Upper lobe of left lung (tissue), 6 donors: ENCODE data around the gene TMEM138. TPM values are rescaled to one million over a fixed set of nuclear protein-coding genes. Genes with fewer than 3 reads are reported as not detected.

ENCODE experiments used
- ATAC-seq, 2 donors: fragments of 200-7000 bp; cut with Tn5 transposase; one replicate each; pipeline ENCODE4 v1.9.1; 2022; ENCODE audit warnings: mild to moderate bottlenecking in 2 of 2, moderate library complexity in 2 of 2; ENCODE audit not compliant: low FRiP score in 2 of 2
- DNase-seq, 2 donors: peaks; one replicate each; pipeline ENCODE4 v3.0.0-alpha.2; 2019 to 2020
- H3K27ac ChIP-seq, 4 donors: fragments of 200-600 bp; sonication (generic); one replicate each; pipeline ENCODE4 v1.5.1; 2016 to 2019
- H3K27me3 ChIP-seq, 4 donors: fragments of 200-600 bp; sonication (generic); one replicate each; pipeline ENCODE4 v1.5.1; 2017 to 2019
- H3K36me3 ChIP-seq, 4 donors: fragments of 200-600 bp; sonication (generic); one replicate each; pipeline ENCODE4 v1.5.1; 2016 to 2019
- H3K4me1 ChIP-seq, 4 donors: fragments of 200-600 bp; sonication (generic); one replicate each; pipeline ENCODE4 v1.5.1; 2018 to 2019
- H3K4me3 ChIP-seq, 4 donors: fragments of 200-600 bp; sonication (generic); one replicate each; pipeline ENCODE4 v1.5.1; 2017 to 2019; ENCODE audit warnings: mild to moderate bottlenecking in 2 of 4, moderate library complexity in 1 of 4
- H3K9me3 ChIP-seq, 4 donors: fragments of 200-600 bp; sonication (generic); one replicate each; pipeline ENCODE4 v1.5.1; 2018 to 2019
- CTCF ChIP-seq, 6 experiments: fragments of 450-650 bp in 4 of 6; fragments of 200-600 bp in 2 of 6; sonication (generic) in 2 of 6; IDR thresholded peaks; one replicate each; pipeline ENCODE4 v1.5.1; 2016 to 2019; ENCODE audit warnings: antibody characterized with exemption in 6 of 6
- EP300 ChIP-seq, 4 donors: sonication (generic); formaldehyde crosslinking; IDR thresholded peaks; one replicate each; pipeline ENCODE4 v1.5.1; 2017; ENCODE audit warnings: antibody characterized with exemption in 4 of 4, control low read depth in 2 of 4
- POLR2A ChIP-seq, 4 donors: fragments of 450-650 bp; IDR thresholded peaks; one replicate each; pipeline ENCODE4 v1.5.1; 2016 to 2017; ENCODE audit warnings: antibody characterized with exemption in 4 of 4, mild to moderate bottlenecking in 2 of 4
- POLR2AphosphoS5 ChIP-seq, 2 donors: sonication (generic); formaldehyde crosslinking; IDR thresholded peaks; one replicate each; pipeline ENCODE4 v1.5.1; 2017; ENCODE audit warnings: antibody characterized with exemption in 2 of 2
- WGBS, 2 donors: methylation state at CpG; one replicate each; pipeline ENCODE4 v1.1.5; 2017 to 2018; 5-methylcytosine and 5-hydroxymethylcytosine counted together
- total RNA-seq, 6 donors: library from RNA; depleted of rRNA in 4 of 6; stranded (reverse); fragments of >200 nt in 4 of 6; gene quantifications; one replicate each; pipeline versions ENCODE4 v1.1.0 to v1.2.1, GENCODE V29; 2016 to 2021
- donor health status: DM: no; HTN: no; CAD: no; lungs with moderate emphysema.
- donor health status: DM: no; HTN: yes; CAD: no; lungs with severe emphysema.

TMEM138 gene
- total RNA-seq, 6 donors from 2014 or later = 23.5 to 95.3 (median 34.5) TPM

DNA sequence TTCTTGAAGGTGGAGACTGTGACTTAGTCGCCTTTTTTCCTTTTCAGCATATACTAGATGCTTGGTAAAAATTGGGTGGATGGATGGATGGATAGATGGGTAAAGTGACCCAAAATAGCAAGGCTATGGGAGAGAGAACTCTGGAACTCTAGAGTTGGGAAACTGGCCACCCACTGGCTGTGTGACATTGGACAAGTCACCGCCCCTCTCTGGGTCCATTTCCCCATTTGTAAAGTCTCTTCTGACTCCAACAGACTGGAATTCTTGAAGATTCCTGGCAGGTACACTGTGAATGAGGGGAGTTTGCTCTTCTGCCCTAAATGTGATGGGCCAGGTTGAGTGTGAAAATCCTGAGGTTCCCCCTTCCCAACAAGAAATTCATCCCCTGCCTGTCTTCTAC is 21.2 kb upstream of the TMEM138 start:
- DNase-seq (no peak), ATAC-seq (no peak)
- no peak for TF ChIP-seq POLR2AphosphoS5 (IDR thresholded peaks at IDR 0.05)
- TF ChIP-seq POLR2A (IDR thresholded peaks at IDR 0.05) = no peak
- no peak for TF ChIP-seq EP300 (IDR thresholded peaks at IDR 0.05)
- TF ChIP-seq CTCF (IDR thresholded peaks at IDR 0.05) = no peak
- Histone ChIP-seq H3K27me3 (no peaks in the 10 kb centered on the region), H3K9me3 (no peaks in the 10 kb centered on the region), H3K27ac (no peak overlapping the region), H3K4me1 (peaks cover 4 to 7% (median 5%) of the 10 kb centered on the region in 4 donors), H3K36me3 (peaks cover 0 to 30% (median 16%) of the 10 kb centered on the region in 4 donors), H3K4me3 (no peak overlapping the region)
- 98 to 100% methylated on average over 2 of the region's 2 CpGs for WGBS, 2 donors

GRCh38 chr11:61341706-61342105 is 20.5 kb upstream of the TMEM138 start:
- H3K27ac ChIP-seq = no peak overlapping the region
- no peak for DNase-seq

GRCh38 chr11:61342207-61342803 is 19.9 kb upstream of the TMEM138 start:
- Histone ChIP-seq H3K27ac (no peak overlapping the region), H3K4me3 (no peak overlapping the region), H3K27me3 (no peaks in the 10 kb centered on the region), H3K36me3 (peaks cover 0 to 35% (median 22%) of the 10 kb centered on the region in 4 donors), H3K9me3 (no peaks in the 10 kb centered on the region), H3K4me1 (no peaks in the 10 kb centered on the region)
- WGBS, 2 donors = 74 to 93% methylated on average over 16 to 20 of the region's 20 CpGs
- TF ChIP-seq EP300 (IDR thresholded peaks at IDR 0.05) = no peak
- TF ChIP-seq POLR2AphosphoS5 (IDR thresholded peaks at IDR 0.05) = peak in 1 of 2 donors; percentile 26
- DNase-seq (peak in 1 of 2 donors; percentile 44), ATAC-seq (no peak)

More at GRCh38 chr11:61341706-61342105, 20.5 kb upstream of the TMEM138 start:
- TF ChIP-seq POLR2AphosphoS5 (IDR thresholded peaks at IDR 0.05) (no peak), CTCF (IDR thresholded peaks at IDR 0.05) (no peak), POLR2A (IDR thresholded peaks at IDR 0.05) (no peak), EP300 (IDR thresholded peaks at IDR 0.05) (no peak)
- WGBS, 2 donors = 95 to 98% methylated on average over 4 of the region's 4 CpGs
- Histone ChIP-seq H3K9me3 (no peaks in the 10 kb centered on the region), H3K4me1 (peaks cover 0 to under 1% (median 0%) of the 10 kb centered on the region in 4 donors), H3K36me3 (peaks cover 0 to 34% (median 21%) of the 10 kb centered on the region in 4 donors), H3K27me3 (no peaks in the 10 kb centered on the region), H3K4me3 (no peak overlapping the region)
- no peak for ATAC-seq

DNA sequence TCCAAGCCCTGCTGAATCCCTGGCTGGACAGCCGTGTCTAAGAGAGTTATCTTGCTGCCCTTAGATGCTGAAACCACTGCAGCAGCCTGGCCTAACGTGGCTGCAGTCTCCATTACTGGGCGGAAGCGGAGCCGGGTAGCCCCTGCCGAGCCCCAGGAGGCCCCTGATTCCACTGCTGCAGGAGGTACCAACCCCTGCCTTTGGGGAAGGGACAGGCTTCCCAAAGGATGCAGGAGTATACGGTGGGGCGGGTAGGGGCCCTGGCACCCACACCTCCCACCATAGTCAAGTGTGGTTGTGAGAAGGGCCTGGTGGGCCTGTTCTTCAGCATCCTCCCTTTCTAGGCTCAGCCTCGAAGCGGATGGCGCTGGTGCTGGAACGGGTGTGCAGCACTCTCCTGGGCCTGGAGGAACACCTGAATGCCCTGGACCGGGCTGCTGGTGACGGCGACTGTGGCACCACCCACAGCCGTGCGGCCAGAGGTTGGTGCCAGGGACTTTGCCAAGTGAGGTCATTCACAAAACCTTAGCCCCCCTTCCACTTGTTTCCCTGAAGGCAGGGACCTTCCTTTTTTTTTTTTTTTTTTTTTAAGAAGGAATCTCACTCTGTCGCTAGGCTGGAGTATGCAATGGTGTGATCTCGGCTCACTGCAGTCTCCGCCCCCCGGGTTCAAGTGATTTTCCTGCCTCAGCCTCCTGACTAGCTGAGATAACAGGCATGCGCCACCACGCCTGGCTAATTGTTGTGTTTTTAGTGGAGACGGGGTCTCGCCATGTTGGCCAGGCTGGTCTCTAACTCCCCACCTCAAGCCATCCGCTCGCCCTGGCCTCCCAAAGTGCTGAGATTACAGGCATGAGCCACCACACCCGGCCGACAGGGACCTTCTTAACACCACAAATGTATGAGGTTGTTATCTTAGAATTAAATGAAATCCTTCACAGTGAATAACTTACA is 18.1 kb upstream of the TMEM138 start:
- TF ChIP-seq POLR2AphosphoS5 (IDR thresholded peaks at IDR 0.05) = no peak
- no peak for TF ChIP-seq POLR2A (IDR thresholded peaks at IDR 0.05)
- TF ChIP-seq EP300 (IDR thresholded peaks at IDR 0.05) = no peak
- TF ChIP-seq CTCF (IDR thresholded peaks at IDR 0.05) = no peak
- 95 to 96% methylated on average over 23 to 29 of the region's 29 CpGs for WGBS, 2 donors
- Histone ChIP-seq H3K27ac (peak overlapping the region in 2 of 4 donors; percentile 17 to 49), H3K27me3 (no peaks in the 10 kb centered on the region), H3K4me1 (no peaks in the 10 kb centered on the region), H3K9me3 (no peaks in the 10 kb centered on the region), H3K4me3 (no peak overlapping the region), H3K36me3 (peaks cover 0 to 48% (median 29%) of the 10 kb centered on the region in 4 donors)
- DNase-seq = peak in 1 of 2 donors; percentile 53
- no peak for ATAC-seq

- no peaks in the 10 kb centered on the region for H3K27me3 ChIP-seq
- ATAC-seq (peak in 1 of 2 donors; percentile 18), DNase-seq (no peak)
- no peak for TF ChIP-seq EP300 (IDR thresholded peaks at IDR 0.05)
- TF ChIP-seq POLR2AphosphoS5 (IDR thresholded peaks at IDR 0.05) = no peak
- TF ChIP-seq POLR2A (IDR thresholded peaks at IDR 0.05) = no peak
- TF ChIP-seq CTCF (IDR thresholded peaks at IDR 0.05) = no peak
- H3K27ac ChIP-seq = peak overlapping the region in 3 of 4 donors; percentile 17 to 60 (median 49)
- WGBS, 2 donors = 76% methylated on average over 3 of the region's 4 CpGs; no CpG with 5 or more reads in 1 of the 2 donors
- no peaks in the 10 kb centered on the region for H3K9me3 ChIP-seq
- peaks cover 0 to 55% (median 36%) of the 10 kb centered on the region in 4 donors for H3K36me3 ChIP-seq
- no peak overlapping the region for H3K4me3 ChIP-seq
- H3K4me1 ChIP-seq = no peaks in the 10 kb centered on the region
Observed at GRCh38 chr11:61345170-61345610, 17.0 kb upstream of the TMEM138 start.
